Islet precursor cell (in vitro differentiated cells): ENCODE data around the gene NRN1L.
"Not testable (repeated sequence)": the region's sequence is repeated elsewhere in the genome, so short reads cannot be mapped to it uniquely, and the experiment has no call there.

Source experiments
- DNase-seq: peaks from one replicate; pipeline ENCODE4 v3.0.0-alpha.2; 2018

The NRN1L gene

DNA sequence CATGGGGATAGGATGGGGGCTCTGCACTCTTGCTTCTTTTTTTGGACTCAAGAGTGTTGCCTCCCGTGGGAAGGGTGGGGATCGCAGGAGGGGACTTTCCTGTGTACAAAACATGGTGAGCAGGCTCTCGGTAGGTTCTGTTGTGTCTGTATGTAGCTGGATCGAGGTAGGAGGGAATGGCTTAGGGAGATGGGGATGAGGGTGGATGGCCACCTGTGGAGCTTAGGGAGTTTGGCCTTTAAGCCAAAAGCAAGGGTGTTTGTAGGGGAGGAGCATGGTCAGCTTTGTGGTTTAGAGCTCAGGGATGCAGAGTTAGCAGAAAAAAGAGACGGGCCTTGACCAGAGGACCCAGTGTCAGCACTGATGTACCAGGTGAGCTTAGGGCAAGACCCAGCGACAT, 22.8 kb upstream of the NRN1L start:
- DNase-seq: no peak

DNA sequence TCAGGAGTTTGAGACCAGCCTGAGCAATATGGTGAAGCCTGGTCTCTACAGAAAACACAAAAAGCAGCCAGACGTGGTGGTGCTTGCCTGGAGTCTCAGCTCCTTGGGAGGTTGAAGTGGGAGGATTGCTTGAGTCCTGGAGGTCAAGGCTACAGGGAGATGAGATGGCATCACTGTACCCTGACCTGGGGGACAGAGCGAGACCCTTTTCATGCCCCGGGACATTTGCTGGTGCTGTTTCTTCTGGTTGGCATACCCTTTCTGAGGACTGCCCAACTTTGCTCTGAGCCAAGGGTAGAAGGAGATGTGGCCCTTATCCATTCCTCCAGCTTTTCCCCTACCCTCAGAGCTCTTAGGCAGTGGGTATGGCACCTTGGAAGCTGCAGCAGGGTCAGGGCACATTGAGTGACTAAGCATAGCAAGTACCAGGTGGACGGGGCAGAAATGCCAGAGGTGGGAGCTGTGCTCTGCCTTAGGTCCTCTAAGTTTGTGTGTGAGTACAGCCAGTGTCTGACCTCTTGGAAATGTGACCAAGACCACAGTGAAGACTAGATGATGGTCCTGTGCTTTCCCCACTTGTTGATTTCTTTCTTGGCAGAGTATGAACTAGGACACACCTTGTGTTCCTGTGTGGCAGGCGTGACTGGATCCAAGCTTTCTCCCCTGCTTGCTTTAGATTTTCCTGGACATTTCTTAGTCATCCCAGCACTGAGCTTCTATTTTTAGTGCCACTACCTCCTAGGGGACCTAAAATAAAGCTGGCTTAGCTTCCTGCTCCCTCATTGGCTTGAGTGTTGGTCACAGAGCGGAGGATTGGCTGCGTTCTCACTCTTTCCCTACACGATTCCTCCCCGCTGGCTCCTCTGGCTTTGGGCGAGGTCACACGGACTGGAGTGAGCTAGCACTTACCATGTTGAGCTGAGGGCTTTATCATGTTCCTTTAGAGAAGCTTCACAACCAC, 21.8 kb upstream of the NRN1L start:
- no peak for DNase-seq

DNA sequence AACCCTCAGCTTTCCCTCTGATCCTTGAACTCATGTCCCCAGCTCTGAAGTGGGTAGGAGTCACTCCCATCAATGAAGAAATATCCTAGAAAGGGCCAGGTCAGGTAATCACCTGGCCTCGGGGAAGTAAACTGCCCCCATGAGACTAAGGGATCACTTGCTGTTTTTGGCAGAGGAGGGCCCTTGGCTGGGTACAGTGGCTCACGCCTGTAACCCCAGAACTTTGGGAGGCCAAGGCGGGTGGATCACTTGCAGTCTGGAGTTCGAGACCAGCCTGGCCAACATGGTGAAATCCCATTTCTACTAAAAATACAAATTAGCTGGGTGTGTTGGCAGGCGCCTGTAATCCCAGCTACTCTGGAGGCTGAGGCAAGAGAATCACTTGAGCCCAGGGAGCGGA, 20.6 kb upstream of the NRN1L start:
- not testable (repeated sequence) for DNase-seq

DNA sequence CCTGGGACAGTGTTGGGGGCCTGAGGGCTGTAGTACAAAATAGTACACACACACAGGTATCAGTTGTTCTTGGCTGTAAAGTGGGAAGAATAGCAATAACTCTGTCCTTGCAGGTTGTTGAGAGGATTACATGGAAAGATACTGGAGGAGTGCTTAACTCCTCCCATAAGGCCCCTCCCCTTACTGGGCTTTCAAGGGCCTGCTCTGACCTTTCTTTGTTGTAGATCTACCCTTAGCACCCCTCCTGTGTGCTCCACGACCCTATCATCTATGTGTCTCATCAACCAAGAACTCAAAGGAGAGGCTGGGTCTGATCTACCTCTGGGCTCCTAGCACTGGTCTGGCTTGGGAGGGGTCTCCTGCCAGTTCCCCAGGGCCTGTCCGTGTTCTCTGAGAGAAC, 20.1 kb upstream of the NRN1L start:
- DNase-seq: no peak

DNA sequence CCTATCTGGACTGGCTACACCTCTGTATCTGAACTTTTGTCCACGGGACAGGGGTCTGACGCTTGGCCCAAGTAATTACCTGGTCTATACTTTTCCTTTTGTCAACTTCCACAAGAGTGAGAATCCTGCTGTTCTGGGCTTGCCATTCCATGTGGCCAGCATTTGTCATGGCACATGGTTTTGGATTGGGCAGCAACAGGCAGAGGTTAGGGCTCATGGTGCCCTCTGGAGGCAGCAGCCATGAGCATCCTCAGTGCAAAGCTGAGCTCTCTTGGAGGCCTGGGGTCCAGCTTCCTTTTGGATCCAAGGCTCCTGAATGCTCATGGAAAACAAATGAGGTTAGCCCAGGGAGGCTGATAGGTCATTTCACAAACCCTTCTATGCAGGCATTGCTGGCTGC, 19.4 kb upstream of the NRN1L start:
- no peak for DNase-seq

DNA sequence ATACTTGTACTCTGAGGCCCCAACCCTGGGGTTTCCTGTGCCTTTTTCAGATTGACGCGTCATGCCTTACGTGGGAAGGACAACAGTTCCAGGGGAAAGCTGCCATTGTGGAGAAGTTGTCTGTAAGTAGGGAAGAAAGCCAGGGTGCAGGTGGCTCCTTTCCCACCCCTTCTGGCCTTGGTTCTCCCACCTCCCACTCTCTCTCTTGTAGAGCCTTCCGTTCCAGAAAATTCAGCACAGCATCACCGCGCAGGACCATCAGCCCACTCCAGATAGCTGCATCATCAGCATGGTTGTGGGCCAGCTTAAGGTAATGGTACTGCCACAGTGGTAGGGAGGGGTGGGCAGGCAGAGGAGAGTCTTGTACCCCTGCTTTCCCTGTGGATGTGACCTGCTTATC, 16.4 kb upstream of the NRN1L start:
- DNase-seq: no peak

DNA sequence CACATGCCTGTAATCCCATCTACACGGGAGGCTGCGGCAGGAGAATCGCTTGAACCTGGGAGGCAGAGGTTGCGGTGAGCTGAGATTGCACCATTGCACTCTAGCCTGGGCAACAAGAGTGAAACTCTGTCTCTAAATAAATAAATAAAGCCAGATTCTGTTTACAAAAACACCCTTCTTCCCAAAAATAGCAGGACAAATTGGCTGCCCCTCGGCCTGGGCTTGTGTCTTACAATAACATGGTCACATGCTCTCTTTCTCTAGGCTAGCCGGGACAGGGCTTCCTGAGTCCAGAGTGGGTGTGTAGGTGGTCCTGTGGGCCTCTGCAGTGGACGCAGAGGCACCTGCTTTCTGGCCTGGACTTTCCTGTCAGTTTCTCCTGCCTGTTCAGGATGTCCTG, 15.0 kb upstream of the NRN1L start:
- DNase-seq: no peak

DNA sequence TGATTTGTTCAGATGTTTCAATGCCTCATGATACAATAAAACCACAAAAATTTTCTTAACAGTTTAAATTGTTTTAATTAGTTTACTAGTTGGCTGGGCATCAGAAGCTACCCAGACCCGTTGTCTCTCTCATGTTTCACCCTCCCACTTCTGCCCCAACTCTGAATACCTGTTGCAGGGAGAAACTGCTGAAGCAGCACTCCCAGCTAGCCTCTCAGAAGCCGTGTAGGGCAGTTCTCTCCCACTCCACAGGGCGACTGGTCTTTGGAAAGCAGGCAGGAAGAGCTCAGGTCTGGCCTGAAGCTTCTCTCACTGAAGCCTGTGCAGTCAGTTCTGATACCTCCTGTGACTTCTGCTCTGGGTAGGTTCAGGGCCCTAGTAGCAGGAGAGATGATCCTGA, 13.4 kb upstream of the NRN1L start:
- DNase-seq: no peak

DNA sequence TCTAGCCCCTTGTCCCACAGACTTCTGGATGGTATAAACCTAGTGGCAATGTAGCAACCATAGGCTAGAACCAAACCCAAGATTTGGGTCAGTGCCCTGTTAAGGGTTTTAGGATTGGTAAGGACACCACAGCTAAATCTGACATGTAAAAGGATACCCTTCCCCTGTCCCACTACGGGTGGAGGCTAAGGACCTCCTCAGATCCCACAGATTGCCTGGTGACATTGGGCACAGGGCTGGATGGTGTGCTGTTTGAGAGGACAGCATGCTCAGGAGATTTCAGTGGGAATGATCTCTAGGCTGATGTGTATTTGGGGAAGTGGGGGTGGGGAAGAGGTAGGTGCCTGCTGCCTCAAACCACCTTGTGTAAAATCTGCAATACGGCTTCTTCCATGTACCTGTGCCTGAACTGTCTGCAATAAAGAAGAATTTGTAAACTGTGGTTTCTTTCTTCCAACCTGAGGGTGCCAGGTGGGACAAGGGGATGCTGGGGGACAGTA, 12.5 kb upstream of the NRN1L start:
- no peak for DNase-seq

DNA sequence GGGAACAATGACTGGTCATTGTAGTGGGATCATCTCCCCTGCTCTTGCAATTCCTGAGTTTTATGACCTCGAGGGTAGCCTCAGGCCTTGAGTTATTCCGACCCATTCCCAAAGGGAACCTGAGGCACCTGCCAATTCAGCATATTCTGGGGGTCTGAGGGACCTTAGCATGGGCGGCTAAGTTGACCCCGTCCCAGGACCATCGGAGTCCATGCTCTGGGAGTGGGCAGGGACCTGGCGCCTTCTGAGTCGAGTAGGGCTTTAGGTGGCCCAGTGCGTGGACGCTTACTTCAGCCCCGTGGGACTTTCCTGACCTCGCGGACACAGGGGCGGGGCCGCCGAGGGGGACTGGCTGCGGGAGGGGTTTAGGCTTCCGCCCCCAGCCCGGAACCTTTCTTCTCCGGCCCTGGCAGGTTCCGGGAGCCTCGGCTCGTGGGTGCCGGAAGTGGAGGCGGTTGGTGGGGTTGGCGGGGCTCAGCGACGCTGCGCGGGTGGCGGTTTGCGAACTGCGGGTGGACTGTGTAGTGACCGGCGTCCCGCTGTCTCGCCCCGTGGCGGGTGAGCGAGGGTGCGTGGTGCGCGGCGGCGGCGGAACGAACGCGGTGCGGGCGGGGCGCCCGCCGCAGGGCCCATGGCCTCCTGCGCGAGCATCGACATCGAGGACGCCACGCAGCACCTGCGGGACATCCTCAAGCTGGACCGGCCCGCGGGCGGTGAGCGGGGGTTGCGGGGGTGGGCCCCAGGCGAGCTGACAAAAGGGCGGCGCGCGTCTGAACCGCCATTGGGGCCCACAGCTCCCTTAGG, 11.9 kb upstream of the NRN1L start, which contains the start of gene EDC4:
TSS of gene EDC4 (plus strand) at position 422 of the 804 bp plus-strand sequence. CDS start at position 632, 210 bp downstream.
- DNase-seq: peak; percentile 89

DNA sequence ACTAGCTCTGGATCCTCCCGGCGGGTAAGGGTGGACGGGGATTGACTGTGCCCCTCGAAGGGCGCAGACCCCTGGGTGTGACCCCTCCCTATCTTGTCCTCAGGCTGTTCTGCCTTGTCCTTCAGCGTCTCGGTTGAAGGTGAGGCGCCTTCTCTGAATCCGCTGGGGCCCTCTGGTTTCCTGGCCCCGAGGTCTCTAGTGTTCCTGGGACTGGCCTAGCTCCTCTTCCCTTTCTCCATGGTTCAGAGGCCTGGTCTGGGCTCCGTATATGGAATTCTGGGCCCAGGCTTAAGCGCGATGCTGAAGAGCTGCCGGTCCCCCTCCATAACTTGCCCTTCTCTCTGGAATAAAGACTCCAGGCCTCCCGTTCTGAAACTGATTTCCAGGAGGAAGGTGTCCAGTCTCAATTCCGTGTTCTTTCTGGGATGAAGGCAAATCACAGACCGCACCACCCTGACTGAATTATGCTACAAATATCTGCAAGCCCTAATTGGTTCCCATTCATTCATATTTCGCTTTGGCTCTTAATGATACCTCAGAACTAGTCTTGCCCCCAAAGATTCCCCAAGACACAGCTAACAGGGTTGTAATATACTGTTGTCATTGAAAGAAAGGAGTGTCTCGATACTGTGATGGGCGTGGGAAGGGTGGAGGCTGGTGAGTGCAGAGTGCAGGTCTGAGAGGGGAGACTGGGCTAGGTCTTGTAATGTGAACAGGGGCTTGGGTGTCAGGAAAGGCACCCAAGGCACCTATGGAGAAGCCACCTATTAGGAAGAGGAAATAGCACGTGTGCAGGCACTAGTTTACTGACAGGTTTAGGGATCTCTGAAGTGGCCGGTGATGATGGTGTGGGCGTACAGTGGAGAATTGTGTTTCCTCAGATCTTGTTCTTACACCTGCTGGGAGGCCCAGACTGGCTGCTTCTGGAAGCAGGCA, 11.0 kb upstream of the NRN1L start:
- no peak for DNase-seq

DNA sequence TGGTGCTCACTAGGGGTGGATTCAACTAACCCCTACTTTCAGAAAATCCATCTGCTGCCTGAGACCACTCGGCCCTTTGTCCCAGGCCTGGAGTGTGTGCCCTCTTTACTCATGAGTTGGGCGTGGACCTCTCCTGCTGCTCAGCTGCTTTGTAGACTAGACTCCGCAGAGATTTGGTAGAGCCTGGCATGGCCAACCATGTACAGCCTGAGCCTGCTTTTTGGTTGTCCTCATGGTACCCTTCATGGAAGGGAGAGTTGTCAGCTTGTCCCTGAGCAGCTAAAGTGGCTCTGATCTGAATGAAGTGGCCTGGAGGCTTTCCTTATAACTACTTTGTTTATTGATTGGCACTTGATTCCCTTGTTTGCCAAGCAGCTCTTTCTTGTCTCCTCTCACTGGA, 10.3 kb upstream of the NRN1L start:
- no peak for DNase-seq

DNA sequence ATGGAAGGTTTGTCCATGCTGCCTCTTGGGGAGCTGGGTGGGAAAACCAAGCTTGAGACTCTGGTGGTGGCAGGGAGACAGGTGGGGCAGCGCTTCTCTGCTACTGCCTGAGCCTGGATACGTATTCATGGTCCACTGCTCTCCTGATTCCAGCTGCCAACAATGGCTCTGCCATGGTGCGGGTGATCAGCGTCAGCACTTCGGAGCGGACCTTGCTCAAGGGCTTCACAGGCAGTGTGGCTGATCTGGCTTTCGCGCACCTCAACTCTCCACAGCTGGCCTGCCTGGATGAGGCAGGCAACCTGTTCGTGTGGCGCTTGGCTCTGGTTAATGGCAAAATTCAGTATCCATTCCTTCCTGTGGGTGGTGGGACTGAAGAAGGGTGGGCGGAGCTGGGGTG, 7.6 kb upstream of the NRN1L start:
- DNase-seq: no peak

DNA sequence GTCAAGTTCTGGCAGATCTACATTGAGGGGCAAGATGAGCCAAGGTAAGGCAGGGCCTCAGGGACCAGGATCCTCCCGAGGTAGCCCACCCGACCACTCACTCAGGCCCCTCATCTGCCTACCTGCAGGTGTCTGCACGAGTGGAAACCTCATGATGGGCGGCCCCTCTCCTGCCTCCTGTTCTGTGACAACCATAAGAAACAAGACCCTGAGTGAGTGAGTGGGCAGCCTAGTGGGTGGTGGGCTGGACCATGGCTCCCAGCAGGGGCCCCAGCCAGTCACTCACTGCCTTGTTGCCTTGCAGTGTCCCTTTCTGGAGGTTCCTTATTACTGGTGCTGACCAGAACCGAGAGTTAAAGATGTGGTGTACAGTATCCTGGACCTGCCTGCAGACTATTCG, 6.5 kb upstream of the NRN1L start:
- no peak for DNase-seq

DNA sequence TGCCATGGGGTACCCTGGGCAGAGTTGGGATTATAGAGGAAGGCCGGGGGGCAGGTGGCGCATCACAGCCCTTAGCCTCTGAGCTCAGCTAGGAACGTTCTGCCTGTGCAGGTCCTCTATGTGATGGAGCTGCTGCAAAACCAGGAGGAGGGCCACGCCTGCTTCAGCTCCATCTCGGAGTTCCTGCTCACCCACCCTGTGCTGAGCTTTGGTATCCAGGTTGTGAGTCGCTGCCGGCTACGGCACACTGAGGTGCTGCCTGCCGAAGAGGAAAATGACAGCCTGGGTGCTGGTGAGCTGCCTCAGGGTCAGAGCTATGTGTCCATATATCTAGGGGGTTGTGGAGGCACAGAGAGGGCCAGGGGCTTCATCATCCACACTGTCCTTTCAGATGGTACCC, 5.8 kb upstream of the NRN1L start:
- no peak for DNase-seq

DNA sequence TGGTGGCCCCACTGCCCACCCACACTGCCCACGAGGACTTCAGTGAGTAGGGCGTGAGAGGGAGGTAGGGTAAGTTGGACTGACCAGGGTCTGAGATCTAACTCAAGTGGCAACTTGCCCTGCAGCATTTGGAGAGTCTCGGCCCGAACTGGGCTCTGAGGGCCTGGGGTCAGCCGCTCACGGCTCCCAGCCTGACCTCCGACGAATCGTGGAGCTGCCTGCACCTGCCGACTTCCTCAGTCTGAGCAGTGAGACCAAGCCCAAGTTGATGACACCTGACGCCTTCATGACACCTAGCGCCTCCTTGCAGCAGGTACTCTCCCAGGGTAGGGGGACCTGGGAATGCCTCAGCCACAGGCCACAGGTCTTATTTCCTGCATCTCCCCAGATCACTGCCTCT, 5.2 kb upstream of the NRN1L start:
- no peak for DNase-seq

DNA sequence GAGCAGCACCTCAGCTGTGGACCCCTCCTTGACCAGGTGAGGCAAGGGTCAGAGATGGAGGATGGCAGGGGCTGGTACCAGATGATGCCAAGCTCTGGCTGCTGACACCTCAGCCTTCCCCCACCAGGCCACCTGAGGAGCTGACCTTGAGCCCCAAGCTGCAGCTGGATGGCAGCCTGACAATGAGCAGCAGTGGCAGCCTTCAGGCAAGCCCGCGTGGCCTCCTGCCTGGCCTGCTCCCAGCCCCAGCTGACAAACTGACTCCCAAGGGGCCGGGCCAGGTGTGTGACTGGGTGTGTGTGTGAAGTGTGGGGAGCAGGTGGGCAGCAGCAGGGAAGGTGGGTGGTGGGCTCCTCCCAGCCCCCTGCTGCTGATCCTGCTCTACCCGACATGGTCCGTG, 4.7 kb upstream of the NRN1L start:
- no peak for DNase-seq

DNA sequence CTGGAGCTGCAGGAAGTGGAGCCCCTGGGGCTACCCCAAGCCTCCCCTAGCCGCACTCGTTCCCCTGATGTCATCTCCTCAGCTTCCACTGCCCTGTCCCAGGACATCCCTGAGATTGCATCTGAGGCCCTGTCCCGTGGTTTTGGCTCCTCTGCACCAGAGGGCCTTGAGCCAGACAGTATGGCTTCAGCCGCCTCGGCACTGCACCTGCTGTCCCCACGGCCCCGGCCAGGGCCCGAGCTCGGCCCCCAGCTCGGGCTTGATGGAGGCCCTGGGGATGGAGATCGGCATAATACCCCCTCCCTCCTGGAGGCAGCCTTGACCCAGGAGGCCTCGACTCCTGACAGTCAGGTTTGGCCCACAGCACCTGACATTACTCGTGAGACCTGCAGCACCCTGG, 4.1 kb upstream of the NRN1L start:
- DNase-seq: no peak

DNA sequence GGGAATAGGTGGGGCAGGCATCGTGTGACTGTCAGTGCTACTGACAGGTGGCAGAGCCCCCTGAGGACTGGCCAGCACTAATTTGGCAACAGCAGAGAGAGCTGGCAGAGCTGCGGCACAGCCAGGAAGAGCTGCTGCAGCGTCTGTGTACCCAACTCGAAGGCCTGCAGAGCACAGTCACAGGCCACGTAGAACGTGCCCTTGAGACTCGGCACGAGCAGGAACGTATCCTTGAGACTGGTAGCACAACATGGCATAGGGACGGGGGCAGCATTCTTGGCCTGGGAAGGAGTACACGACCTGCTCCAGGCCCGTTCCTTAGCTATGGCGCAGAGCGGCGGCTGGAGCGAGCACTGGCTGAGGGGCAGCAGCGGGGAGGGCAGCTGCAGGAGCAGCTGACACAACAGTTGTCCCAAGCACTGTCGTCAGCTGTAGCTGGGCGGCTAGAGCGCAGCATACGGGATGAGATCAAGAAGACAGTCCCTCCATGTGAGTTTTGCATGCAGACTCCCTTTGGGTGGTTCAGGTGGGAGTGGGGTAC, 3.0 kb upstream of the NRN1L start:
- DNase-seq: no peak

DNA sequence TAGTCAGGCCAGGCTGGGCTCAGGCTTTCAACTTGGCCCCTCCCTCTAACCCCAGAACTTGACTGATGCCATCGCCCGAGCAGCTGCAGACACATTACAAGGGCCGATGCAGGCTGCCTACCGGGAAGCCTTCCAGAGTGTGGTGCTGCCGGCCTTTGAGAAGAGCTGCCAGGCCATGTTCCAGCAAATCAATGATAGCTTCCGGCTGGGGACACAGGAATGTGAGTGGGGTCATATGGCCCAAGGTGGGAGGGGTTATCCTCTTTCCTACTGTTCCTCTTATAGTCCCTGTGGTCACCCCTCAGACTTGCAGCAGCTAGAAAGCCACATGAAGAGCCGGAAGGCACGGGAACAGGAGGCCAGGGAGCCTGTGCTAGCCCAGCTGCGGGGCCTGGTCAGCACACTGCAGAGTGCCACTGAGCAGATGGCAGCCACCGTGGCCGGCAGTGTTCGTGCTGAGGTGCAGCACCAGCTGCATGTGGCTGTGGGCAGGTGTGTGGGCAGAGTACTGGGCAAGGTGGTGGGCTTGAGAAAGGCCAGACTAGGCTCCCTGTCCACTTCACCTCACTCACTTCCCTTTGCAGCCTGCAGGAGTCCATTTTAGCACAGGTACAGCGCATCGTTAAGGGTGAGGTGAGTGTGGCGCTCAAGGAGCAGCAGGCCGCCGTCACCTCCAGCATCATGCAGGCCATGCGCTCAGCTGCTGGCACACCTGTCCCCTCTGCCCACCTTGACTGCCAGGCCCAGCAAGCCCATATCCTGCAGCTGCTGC, 2.1 kb upstream of the NRN1L start:
- DNase-seq: no peak

DNA sequence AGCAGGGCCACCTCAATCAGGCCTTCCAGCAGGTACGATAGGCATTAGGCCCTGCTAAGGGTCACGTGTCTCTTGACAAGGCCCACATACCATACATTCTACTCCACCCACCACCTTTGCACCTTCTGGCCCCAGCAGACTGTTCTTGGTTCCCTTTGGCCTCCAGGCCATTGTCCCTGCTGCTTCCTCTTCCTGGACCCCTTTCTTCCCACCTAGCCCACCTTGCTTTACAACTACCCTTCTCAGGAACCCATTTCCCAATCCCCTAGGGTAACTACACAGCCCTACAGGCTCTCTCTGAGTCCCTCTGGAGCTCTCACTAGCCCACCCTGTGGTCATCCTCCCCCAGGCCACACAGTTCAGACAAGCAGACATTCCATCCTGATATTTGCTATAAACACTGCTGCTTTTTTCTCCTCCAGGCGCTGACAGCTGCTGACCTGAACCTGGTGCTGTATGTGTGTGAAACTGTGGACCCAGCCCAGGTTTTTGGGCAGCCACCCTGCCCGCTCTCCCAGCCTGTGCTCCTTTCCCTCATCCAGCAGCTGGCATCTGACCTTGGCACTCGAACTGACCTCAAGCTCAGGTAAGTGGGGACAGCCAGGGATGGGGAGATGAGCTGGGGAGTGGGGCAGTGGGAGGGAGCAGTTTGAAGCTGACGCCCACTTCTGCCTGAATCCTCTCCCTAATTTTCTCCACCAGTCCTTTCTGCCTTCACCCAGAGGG, 1.4 kb upstream of the NRN1L start:
- DNase-seq: peak; percentile 77
